Right lobe of liver (tissue), 6 donors: ENCODE measurements around the gene ZYG11B. TPM values are rescaled to one million over a fixed set of nuclear protein-coding genes. Genes with fewer than 3 reads are reported as not detected.
"Not testable (repeated sequence)": the region's sequence is repeated elsewhere in the genome, so short reads cannot be mapped to it uniquely, and the experiment has no call there.

Source experiments
- ATAC-seq, 4 donors: fragments of 200-7000 bp; cut with Tn5 transposase; one replicate each; pipeline ENCODE4 v1.9.1; 2020; ENCODE audit warnings: mild to moderate bottlenecking in 4 of 4, moderate library complexity in 4 of 4
- DNase-seq, 3 donors: peaks; one replicate each; pipeline ENCODE4 v3.0.0-alpha.2; 2020
- H3K27ac ChIP-seq, 3 donors: fragments of 200-600 bp; one replicate each; pipeline ENCODE4 v1.8.0; 2022
- H3K27me3 ChIP-seq, 2 donors: fragments of 200-600 bp; one replicate each; pipeline ENCODE4 v1.8.0; 2022
- H3K36me3 ChIP-seq, 4 donors: fragments of 200-600 bp; sonication (generic) in 1 of 4; one replicate each; pipeline versions ENCODE4 v1.5.1 to v1.8.0; 2017 to 2022; ENCODE audit warnings: control low read depth in 1 of 4
- H3K4me1 ChIP-seq, 4 donors: fragments of 200-600 bp; sonication (generic) in 1 of 4; one replicate each; pipeline versions ENCODE4 v1.5.1 to v1.8.0; 2017 to 2022; ENCODE audit warnings: control low read depth in 1 of 4
- H3K4me3 ChIP-seq, 3 donors: fragments of 200-600 bp; one replicate each; pipeline ENCODE4 v1.8.0; 2022
- H3K9me3 ChIP-seq, 4 donors: fragments of 200-600 bp; sonication (generic) in 1 of 4; one replicate each; pipeline versions ENCODE4 v1.5.1 to v1.8.0; 2017 to 2022; ENCODE audit warnings: control low read depth in 1 of 4
- POLR2A ChIP-seq: fragments of 450-650 bp; IDR thresholded peaks from one replicate; pipeline ENCODE4 v1.6.1; 2017; ENCODE audit warnings: antibody characterized with exemption, mild to moderate bottlenecking
- WGBS: methylation state at CpG from one replicate; pipeline ENCODE4 v1.1.6; 2018; ENCODE audit warnings: low coverage, low lambda C conversion rate; ENCODE audit not compliant: insufficient coverage; ENCODE audit errors: missing lambda C conversion rate; 5-methylcytosine and 5-hydroxymethylcytosine counted together
- intact Hi-C, 2 donors: fragments of 100-400 bp; cut with DNase I; formaldehyde crosslinking; loops; one replicate each; pipeline versions ENCODE4 v1.11.2 to v1.14.1; 2022
- total RNA-seq, 6 experiments: library from RNA; depleted of rRNA in 2 of 6; stranded (reverse); fragments of >200 nt in 2 of 6; fragmentation: NEBNext Ultra II Directional in 3 of 6; extraction: Animal tissue kit (Norgen Biotek cat#: 25700) in 3 of 6; gene quantifications; one replicate each; pipeline versions ENCODE4 v1.1.0 to v1.2.4, GENCODE V29; 2016 to 2023
- TF ChIP-seq, protein P1 (sequence below), 4 donors: fragments of 200-600 bp in 3 of 4; fragments of 450-650 bp in 1 of 4; IDR thresholded peaks; one replicate each; pipeline versions ENCODE4 v1.5.1 to v1.8.0; 2016 to 2022; ENCODE audit warnings: antibody characterized with exemption in 4 of 4, mild to moderate bottlenecking in 2 of 4
- donor health status: DM: no; HTN: yes; CAD: no.
- donor health status: DM: no; HTN: no; CAD: no.
- donor health status: DM: no; HTN: no; CAD: no.
- donor health status: DM: no; HTN: yes; CAD: no.
- donor health status: DM: no; HTN: yes; CAD: no.

ZYG11B gene
- total RNA-seq, 6 experiments from 2014 or later: 17.7 to 39.2 (median 30.9) TPM

- intact Hi-C loops: no loop called here
- no peak for ATAC-seq
- 93% methylated on average over 7 of the region's 7 CpGs for WGBS
Measured at GRCh38 chr1:52771384-52771783, 45.1 kb downstream of the ZYG11B start.

DNA sequence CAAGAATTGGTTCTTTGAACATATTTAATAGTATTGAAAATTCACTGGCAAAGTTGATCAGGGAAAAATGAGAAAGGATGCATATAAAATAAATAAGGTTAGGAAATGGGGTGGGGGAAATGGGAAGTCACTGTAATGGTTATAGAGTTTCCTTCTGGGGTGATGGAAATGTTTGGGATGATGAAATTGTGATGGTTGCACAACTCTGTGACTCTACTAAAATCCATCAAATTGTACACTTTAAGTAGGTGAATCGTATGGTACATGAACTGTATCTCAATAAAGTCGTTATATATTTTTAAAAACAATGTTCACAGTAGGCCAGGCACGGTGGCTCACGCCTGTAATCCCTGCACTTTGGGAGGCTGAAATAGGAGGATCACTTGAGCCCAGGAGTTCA, 59.9 kb downstream of the ZYG11B start:
- Histone ChIP-seq H3K4me1 (no peaks in the 10 kb centered on the region), H3K27me3 (no peaks in the 10 kb centered on the region), H3K9me3 (no peaks in the 10 kb centered on the region), H3K4me3 (no peak overlapping the region), H3K36me3 (peaks cover 0 to 76% (median 26%) of the 10 kb centered on the region in 4 donors), H3K27ac (no peak overlapping the region)
- 91% methylated on average over 4 of the region's 4 CpGs for WGBS
- DNase-seq (no peak), ATAC-seq (no peak)
- TF ChIP-seq POLR2A: no peak
- TF ChIP-seq, protein P1, sequence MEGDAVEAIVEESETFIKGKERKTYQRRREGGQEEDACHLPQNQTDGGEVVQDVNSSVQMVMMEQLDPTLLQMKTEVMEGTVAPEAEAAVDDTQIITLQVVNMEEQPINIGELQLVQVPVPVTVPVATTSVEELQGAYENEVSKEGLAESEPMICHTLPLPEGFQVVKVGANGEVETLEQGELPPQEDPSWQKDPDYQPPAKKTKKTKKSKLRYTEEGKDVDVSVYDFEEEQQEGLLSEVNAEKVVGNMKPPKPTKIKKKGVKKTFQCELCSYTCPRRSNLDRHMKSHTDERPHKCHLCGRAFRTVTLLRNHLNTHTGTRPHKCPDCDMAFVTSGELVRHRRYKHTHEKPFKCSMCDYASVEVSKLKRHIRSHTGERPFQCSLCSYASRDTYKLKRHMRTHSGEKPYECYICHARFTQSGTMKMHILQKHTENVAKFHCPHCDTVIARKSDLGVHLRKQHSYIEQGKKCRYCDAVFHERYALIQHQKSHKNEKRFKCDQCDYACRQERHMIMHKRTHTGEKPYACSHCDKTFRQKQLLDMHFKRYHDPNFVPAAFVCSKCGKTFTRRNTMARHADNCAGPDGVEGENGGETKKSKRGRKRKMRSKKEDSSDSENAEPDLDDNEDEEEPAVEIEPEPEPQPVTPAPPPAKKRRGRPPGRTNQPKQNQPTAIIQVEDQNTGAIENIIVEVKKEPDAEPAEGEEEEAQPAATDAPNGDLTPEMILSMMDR (IDR thresholded peaks at IDR 0.05): no peak
- intact Hi-C loops: no loop called here

More at GRCh38 chr1:52771384-52771783, 45.1 kb downstream of the ZYG11B start:
- Histone ChIP-seq H3K9me3 (no peaks in the 10 kb centered on the region), H3K36me3 (peaks cover 0 to 45% (median 6%) of the 10 kb centered on the region in 4 donors), H3K4me1 (no peaks in the 10 kb centered on the region), H3K27me3 (no peaks in the 10 kb centered on the region), H3K27ac (no peak overlapping the region), H3K4me3 (no peak overlapping the region)
- no peak for DNase-seq
- TF ChIP-seq POLR2A: no peak
- TF ChIP-seq, protein P1 (IDR thresholded peaks at IDR 0.05): no peak

DNA sequence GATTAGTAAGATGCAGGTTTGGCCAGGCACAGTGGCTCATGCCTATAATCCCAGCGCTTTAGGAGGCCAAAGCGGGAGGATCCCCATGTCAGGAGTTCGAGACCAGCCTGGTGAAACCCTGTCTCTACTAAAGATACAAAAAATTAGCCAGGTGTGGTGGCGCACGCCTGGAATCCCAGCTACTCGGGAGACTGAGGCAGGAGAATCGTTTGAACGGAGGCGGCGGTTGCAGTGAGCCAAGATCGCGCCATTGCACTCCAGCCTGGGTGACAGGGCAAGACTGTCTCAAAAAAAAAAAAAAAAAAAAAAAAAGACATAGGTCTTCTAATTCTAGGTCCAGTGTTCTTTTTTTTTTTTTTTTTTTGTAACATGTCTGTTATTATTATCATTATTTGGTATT, 64.2 kb downstream of the ZYG11B start:
- H3K36me3 ChIP-seq: peaks cover 0 to 60% (median 15%) of the 10 kb centered on the region in 4 donors
- ATAC-seq, H3K9me3 ChIP-seq, H3K27me3 ChIP-seq, H3K4me1 ChIP-seq, H3K27ac ChIP-seq, H3K4me3 ChIP-seq, DNase-seq, intact Hi-C loops: not testable (repeated sequence)
- 94% methylated on average over 11 of the region's 12 CpGs for WGBS

GRCh38 chr1:52792036-52792435, 65.8 kb downstream of the ZYG11B start:
- Histone ChIP-seq H3K4me1 (no peaks in the 10 kb centered on the region), H3K4me3 (no peak overlapping the region), H3K36me3 (peaks cover 0 to 50% (median 8%) of the 10 kb centered on the region in 4 donors), H3K27ac (no peak overlapping the region), H3K9me3 (no peaks in the 10 kb centered on the region), H3K27me3 (no peaks in the 10 kb centered on the region)
- ATAC-seq (no peak), DNase-seq (no peak)
- TF ChIP-seq POLR2A: no peak
- TF ChIP-seq, protein P1 (IDR thresholded peaks at IDR 0.05): no peak
- 47% methylated on average over 1 of the region's 1 CpG for WGBS
- intact Hi-C loops: no loop called here

- intact Hi-C loops, H3K4me1 ChIP-seq, H3K4me3 ChIP-seq, DNase-seq, H3K9me3 ChIP-seq, ATAC-seq, H3K27ac ChIP-seq, H3K27me3 ChIP-seq: not testable (repeated sequence)
- peaks cover 0 to 40% (median 7%) of the 10 kb centered on the region in 4 donors for H3K36me3 ChIP-seq
- WGBS: 83% methylated on average over 7 of the region's 7 CpGs
Measured at GRCh38 chr1:52793717-52794116, 67.5 kb downstream of the ZYG11B start.

- Histone ChIP-seq H3K27me3 (no peaks in the 10 kb centered on the region), H3K9me3 (no peaks in the 10 kb centered on the region), H3K4me1 (no peaks in the 10 kb centered on the region), H3K27ac (no peak overlapping the region), H3K4me3 (no peak overlapping the region), H3K36me3 (peaks cover 0 to 36% (median 3%) of the 10 kb centered on the region in 4 donors)
- intact Hi-C loops: no loop called here
- DNase-seq: no peak
- TF ChIP-seq POLR2A: no peak
- TF ChIP-seq, protein P1 (IDR thresholded peaks at IDR 0.05): no peak
- no peak for ATAC-seq
- 58% methylated on average over 3 of the region's 3 CpGs for WGBS
Measured at GRCh38 chr1:52795464-52795863, 69.2 kb downstream of the ZYG11B start.
